Epidermal melanocyte (primary cell): ENCODE data around the gene PACRG.

Experiments used
- DNase-seq: peaks from one replicate; pipeline ENCODE4 v3.0.0; 2011; ENCODE audit warnings: low spot score; ENCODE audit not compliant: insufficient read length

The PACRG gene

DNA sequence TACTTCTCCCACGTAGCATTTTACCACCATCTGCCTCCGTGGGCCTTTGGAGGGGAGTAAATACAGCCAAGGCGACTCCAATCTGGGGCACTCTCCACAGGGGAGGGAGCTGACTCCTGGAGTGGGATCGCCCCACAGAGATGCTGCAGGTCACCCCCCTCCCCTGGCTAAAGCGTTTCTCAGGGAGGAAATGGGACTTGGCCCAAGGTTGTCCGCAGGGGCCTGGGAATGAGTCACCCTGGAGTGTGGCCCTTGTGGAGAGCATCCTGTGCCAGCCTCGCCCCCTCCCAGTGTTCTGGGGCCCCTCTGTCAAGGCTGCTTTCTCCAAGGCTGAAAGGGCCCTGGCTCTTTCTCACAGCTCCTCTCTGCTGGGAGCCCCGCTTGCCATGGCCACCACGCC is 602.2 kb downstream of the PACRG start:
- no peak for DNase-seq

DNA sequence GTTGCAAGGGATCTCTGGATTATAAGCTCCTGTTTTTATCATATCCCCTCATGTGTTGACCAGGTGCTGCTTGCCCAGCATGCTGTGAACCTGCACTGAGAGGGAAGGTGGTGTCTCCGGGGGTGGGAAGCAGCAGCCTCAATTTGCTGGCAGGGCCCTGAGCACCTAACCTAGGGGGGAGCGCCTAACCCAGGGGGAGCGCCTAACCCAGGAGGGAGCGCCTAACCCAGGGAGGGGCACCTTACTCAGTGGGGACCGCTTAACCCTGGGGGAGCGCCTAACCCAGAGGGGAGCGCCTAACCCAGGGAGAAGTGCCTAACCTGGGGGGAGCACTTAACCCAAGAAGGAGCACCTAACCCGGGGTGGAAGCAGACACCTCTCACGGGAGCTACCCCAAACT is 603.5 kb downstream of the PACRG start:
- no peak for DNase-seq

GRCh38 chr6:163332575-163332974 is 604.8 kb downstream of the PACRG start:
- DNase-seq = no peak

DNA sequence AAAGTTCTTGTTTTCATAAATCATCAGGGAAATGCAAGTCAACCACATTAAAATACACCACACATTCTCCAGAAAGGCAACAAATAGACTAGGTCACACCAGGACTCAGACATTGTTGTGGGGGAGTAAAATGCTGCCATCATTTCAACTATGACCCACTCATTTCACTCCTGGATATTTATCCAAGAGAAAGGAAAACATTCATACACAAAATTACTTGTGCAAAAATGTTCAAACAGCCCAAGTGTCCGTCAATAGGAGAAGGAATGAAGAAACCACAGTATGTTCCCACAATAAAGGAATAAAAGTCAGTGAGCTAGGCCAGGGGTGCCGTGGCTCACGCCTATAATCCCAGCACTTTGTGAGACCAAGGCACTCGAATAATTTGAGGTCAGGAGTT is 605.3 kb downstream of the PACRG start:
- DNase-seq = no peak

DNA sequence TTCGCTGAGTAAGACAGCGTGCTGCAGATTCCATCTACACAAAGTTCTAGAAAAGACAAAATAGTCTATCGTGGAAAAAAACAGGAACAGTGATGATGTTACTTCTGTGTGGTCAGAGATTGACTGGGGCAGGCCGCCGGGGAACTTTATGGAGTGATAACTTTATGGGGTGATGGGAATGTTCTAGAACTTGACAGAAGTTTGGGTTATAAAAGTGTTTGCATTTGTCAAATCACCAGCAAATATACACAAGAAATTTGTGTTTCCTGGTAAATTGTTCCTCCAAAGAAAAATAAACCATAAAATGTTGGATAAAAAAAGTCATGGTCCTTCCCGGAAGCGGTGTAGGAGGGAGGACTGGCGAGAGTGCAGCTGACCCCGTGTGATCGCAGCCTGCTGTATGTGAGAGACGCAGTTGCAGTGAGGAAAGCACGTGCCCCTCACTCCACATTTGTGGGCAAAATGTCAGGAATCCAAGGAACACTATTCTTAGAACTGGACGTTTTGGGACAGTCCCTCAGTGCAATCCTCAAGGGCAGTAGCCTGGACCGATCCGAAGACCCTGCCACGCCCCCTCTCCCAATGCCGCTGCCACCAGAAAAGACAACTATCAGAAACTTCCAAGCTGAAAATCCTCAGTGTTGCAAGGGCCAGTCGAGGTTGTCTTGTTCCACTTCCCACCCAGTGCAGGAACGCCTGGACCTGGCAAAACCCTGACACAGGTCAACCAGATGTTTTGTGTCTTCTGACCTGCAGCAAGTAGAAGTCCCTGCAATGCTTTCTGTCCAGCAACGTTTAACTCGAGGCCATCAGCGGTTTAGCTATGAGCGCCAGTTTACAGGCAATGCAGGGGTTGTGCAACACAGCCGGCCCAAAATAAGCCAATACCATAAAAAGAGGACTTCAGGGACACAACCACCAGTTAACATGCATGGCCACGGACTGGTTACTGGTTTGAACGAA is 606.2 kb downstream of the PACRG start:
- no peak for DNase-seq

GRCh38 chr6:163335056-163335455 is 607.3 kb downstream of the PACRG start:
- DNase-seq = no peak

DNA sequence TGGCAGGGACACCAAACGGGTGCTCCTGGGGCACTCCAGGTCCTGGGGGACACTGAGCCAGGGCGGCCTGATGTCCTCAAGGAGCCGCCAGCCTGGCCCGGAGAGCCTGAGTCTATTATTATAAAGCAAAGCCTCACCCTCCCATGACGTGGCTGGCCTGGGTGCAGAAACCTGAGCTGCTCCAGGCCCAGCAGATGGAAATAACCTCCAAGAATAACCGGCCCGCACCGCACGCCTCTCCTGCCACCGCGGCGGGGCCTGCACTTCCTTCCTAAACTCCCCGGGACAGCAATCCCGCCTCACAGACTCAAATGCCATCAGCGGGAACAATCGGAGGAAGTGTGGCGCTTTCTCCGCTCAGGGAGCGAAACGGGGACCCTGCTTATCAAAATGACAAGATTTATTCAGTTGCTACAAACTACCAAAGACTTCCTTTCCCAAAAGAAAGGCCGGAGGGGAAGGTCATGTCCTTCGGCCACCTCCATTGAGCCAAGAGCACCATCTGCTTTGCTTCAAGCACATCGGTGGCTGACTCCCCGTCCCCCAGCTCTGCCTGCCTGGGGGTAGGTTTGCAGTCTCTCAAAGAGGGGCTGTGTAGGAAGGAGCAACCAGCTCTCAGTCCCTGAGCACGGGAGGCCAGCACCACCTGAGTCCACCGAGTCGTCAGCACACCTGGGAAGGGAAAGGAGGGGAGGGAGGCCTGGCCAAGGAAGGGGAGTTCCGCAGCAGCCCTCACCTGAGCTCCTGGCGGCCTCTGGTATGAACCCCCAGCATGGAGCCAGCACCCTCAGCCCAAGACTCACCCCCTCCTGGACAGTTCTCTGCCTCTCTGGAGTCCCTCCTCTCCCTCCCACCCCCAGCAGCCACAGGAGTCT is 608.1 kb downstream of the PACRG start:
- no peak for DNase-seq

GRCh38 chr6:163336961-163337360 is 609.2 kb downstream of the PACRG start:
- no peak for DNase-seq

DNA sequence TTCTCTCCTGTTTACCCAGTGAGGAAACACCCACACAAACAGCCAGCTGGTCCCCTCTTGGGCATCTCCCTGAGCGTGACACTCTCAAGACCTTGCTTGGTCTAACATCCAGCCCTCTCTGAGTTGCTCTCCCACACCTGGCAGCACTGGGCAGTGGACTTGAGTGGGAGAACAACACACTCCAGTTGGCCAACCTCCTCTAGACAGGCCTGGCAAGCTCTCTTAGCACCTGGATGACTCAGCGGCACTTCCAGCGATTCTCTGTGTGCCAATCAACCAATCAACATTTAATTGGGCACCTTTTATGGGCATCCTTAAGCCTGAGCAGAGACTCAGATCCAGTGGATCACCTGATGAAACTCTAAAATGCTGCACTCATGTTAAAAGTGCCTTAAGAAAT is 610.2 kb downstream of the PACRG start:
- DNase-seq = no peak

GRCh38 chr6:163338671-163339405 is 611.1 kb downstream of the PACRG start:
- DNase-seq = peak; percentile 77

- no peak for DNase-seq
These were observed 611.7 kb downstream of the PACRG start for GRCh38 chr6:163339466-163339865.

DNA sequence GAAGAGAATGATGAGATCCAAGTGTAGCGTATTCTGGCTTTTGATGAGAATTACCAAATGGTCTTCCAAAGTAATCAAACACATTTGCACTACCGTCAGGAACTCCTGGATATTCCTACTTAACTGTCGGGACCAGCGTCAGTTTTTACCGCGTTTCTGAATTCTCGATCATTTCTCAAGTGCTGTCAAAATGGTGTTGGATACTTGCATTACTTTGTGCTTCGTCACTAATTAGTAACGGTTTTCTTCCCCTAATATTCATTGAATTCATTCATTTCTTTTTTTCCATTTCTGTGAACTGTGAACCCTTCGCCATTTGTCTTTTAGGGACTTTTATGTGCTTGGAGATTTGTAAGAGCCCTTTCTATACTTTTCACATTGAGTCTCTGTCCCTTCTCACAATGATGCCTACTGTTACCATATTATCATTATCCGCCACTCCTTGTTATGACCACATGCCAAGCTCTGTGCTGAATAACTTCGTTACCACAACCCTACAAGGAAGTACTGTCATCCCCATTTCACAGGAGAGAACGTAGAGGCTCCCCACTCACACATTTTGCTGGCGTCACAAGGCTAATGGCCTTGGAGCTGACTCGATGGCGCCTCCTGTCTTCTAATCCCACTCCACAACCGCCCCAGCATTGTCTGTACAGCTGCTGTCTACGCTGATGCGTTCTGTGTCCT is 612.6 kb downstream of the PACRG start:
- no peak for DNase-seq

DNA sequence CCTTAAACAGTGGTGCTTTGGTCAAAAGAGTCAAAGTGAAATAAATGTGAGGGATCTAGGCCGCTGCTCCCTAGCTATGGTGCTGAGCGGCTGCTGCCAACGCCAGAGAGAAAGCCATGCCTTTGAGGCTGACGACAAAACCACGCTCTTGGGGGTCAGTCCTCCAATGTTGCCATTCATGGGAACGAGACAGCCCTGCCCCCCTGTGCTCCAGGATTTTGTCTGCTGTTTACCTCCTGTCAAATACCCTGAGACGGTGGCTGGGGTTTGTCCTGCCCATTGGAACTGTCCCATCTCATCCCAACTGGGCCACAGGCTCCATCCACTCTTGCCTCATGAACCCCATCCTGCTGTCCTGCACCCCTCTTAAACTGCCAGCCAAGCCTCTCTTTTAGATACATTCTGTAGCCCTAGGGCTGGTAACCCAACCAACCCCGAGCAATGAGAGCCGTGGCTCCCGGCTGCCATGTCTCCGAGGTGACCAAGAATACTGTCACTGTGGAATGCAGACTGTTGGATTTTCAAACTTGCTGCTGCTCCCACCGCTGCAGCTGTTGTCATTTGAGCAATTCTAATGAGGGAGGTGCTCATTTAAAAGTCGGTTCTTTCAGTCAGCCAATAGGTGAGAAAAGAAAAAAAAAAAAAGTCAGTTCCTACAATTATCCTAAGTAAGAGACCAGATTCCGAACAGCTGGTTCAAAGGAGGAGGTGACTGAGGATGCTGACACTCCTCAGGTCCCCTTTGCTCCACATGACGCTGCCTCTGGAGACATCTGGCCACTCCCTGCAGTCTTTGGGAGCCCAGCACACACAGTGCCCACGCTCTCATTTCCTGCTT is 613.7 kb downstream of the PACRG start:
- no peak for DNase-seq

GRCh38 chr6:163342571-163343539 is 615.1 kb downstream of the PACRG start:
- DNase-seq = no peak

DNA sequence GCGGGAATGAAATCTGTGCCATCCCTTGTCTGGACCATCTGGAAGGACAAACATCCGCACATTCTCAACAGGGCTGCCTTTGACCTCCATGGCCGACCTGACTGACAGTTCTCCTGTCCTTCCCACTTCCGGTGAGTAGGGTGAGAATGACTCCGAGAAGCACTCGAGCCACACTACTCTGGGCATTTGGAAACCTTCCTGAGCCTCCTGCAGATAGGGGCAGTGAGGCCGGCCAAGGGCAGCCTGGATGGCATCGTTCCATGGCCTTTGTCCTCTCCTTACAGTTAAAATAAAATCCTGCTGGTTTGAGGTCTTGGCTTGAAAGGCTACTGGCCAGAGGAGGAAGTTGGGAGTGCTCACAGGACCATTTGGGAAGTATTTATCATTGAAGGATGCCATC is 615.8 kb downstream of the PACRG start:
- DNase-seq = no peak

- no peak for DNase-seq
These were observed 616.6 kb downstream of the PACRG start for GRCh38 chr6:163344411-163344810.

- DNase-seq = no peak
These were observed 618.2 kb downstream of the PACRG start for GRCh38 chr6:163345931-163346330.

GRCh38 chr6:163346497-163346961 is 618.8 kb downstream of the PACRG start:
- DNase-seq = no peak

- no peak for DNase-seq
These were observed 619.3 kb downstream of the PACRG start for GRCh38 chr6:163347021-163347446.
